Measurements from ENCODE around the gene OTOF. TPM values are rescaled to one million over a fixed set of nuclear protein-coding genes. Genes with fewer than 3 reads are reported as not detected.

Gene OTOF
- total RNA-seq, 2 experiments from 2014 or later: 0.71 to 0.75 TPM

GRCh38 chr2:26472821-26473655 lies 4.9 kb downstream of the OTOF start:
- DNase-seq (no peak), ATAC-seq (ENCODE audit: poor library complexity) (no peak)
- no peaks in the 10 kb centered on the region for H3K27me3 Mint-ChIP-seq
- no peak for TF ChIP-seq CTCF (IDR thresholded peaks at IDR 0.05)
- Histone ChIP-seq H3K4me1 (ENCODE audit: insufficient read depth, low read length) (no peaks in the 10 kb centered on the region), H3K27ac (ENCODE audit: low read depth in 1 of 2, low read length in 2 of 2) (no peak overlapping the region), H3K9me3 (ENCODE audit: control insufficient read depth in 1 of 2, insufficient read depth in 1 of 2, low read length in 2 of 2) (peaks cover 10 to 19% of the 10 kb centered on the region in 2 experiments), H3K27me3 (ENCODE audit: control insufficient read depth in 1 of 2, insufficient read depth in 2 of 2, low read length in 2 of 2) (no peaks in the 10 kb centered on the region), H3K4me3 (ENCODE audit: low read length) (no peak overlapping the region), H3K36me3 (ENCODE audit: insufficient read depth, low read length) (no peaks in the 10 kb centered on the region)
- H3K4me1 Mint-ChIP-seq (ENCODE audit: low read depth): no peaks in the 10 kb centered on the region
- intact Hi-C loops (cut with DNase I, micrococcal nuclease): no loop called here
- H3K4me3 Mint-ChIP-seq: no peak overlapping the region
- no peaks in the 10 kb centered on the region for H3K36me3 Mint-ChIP-seq (ENCODE audit: low read depth)
- no peak overlapping the region for H3K27ac Mint-ChIP-seq
- ChIA-PET CTCF (no interaction called here), POLR2A (no interaction called here)
- H3K9me3 Mint-ChIP-seq: no peaks in the 10 kb centered on the region

GRCh38 chr2:26471766-26472706 lies 5.9 kb downstream of the OTOF start:
- DNase-seq (no peak), ATAC-seq (ENCODE audit: poor library complexity) (no peak)
- H3K9me3 ChIP-seq (ENCODE audit: control insufficient read depth in 1 of 2, insufficient read depth in 1 of 2, low read length in 2 of 2): peaks cover 10 to 19% of the 10 kb centered on the region in 2 experiments
- Mint-ChIP-seq H3K4me3 (no peak overlapping the region), H3K4me1 (ENCODE audit: low read depth) (no peaks in the 10 kb centered on the region), H3K27me3 (no peaks in the 10 kb centered on the region), H3K9me3 (no peaks in the 10 kb centered on the region), H3K27ac (no peak overlapping the region), H3K36me3 (ENCODE audit: low read depth) (no peaks in the 10 kb centered on the region)
- H3K36me3 ChIP-seq (ENCODE audit: insufficient read depth, low read length): no peaks in the 10 kb centered on the region
- no peak for TF ChIP-seq CTCF (IDR thresholded peaks at IDR 0.05)
- no peak overlapping the region for H3K27ac ChIP-seq (ENCODE audit: low read depth in 1 of 2, low read length in 2 of 2)
- intact Hi-C loops (cut with DNase I, micrococcal nuclease): no loop called here
- H3K4me1 ChIP-seq (ENCODE audit: insufficient read depth, low read length): no peaks in the 10 kb centered on the region
- ChIA-PET POLR2A (no interaction called here), CTCF (no interaction called here)
- no peaks in the 10 kb centered on the region for H3K27me3 ChIP-seq (ENCODE audit: control insufficient read depth in 1 of 2, insufficient read depth in 2 of 2, low read length in 2 of 2)
- H3K4me3 ChIP-seq (ENCODE audit: low read length): no peak overlapping the region

GRCh38 chr2:26471289-26471688 lies 6.6 kb downstream of the OTOF start:
- intact Hi-C loops (cut with DNase I, micrococcal nuclease): no loop called here
- no peak for TF ChIP-seq CTCF (IDR thresholded peaks at IDR 0.05)
- Histone ChIP-seq H3K27ac (ENCODE audit: low read depth in 1 of 2, low read length in 2 of 2) (no peak overlapping the region), H3K27me3 (ENCODE audit: control insufficient read depth in 1 of 2, insufficient read depth in 2 of 2, low read length in 2 of 2) (no peaks in the 10 kb centered on the region), H3K4me3 (ENCODE audit: low read length) (no peak overlapping the region), H3K9me3 (ENCODE audit: control insufficient read depth in 1 of 2, insufficient read depth in 1 of 2, low read length in 2 of 2) (peaks cover 10 to 19% of the 10 kb centered on the region in 2 experiments), H3K36me3 (ENCODE audit: insufficient read depth, low read length) (no peaks in the 10 kb centered on the region), H3K4me1 (ENCODE audit: insufficient read depth, low read length) (no peaks in the 10 kb centered on the region)
- Mint-ChIP-seq H3K9me3 (no peaks in the 10 kb centered on the region), H3K27me3 (no peaks in the 10 kb centered on the region), H3K27ac (no peak overlapping the region), H3K36me3 (ENCODE audit: low read depth) (no peaks in the 10 kb centered on the region), H3K4me3 (no peak overlapping the region), H3K4me1 (ENCODE audit: low read depth) (no peaks in the 10 kb centered on the region)
- POLR2A ChIA-PET: no interaction called here
- no peak for DNase-seq
- CTCF ChIA-PET: no interaction called here
- ATAC-seq (ENCODE audit: poor library complexity): no peak

Data from CD4-positive, alpha-beta T cell (primary cell).